ENCODE measurements around the gene MYO9B. TPM values are rescaled to one million over a fixed set of nuclear protein-coding genes. Genes with fewer than 3 reads are reported as not detected.
"Not testable (repeated sequence)": the region's sequence is repeated elsewhere in the genome, so short reads cannot be mapped to it uniquely, and the experiment has no call there.

MYO9B gene
- total RNA-seq, 1 donor from 2014 or later = 32.4 TPM

GRCh38 chr19:17079710-17080439 lies 4.3 kb downstream of the MYO9B start:
- ATAC-seq (ENCODE audit: poor library complexity) = peak; percentile 56
- peak; percentile 75 for DNase-seq
- intact Hi-C loops (cut with DNase I) = loop anchor here (5.0 kb wide), 1 partner anchor 57 kb away; no protein-coding TSS in a partner anchor

GRCh38 chr19:17080440-17080801 lies 4.8 kb downstream of the MYO9B start:
- ATAC-seq (ENCODE audit: poor library complexity) = no peak
- DNase-seq = no peak
- intact Hi-C loops (cut with DNase I) = no loop called here

GRCh38 chr19:17081672-17082630 lies 6.4 kb downstream of the MYO9B start:
- intact Hi-C loops (cut with DNase I) = no loop called here
- peak; percentile 70 for DNase-seq
- ATAC-seq (ENCODE audit: poor library complexity) = peak; percentile 20

- intact Hi-C loops (cut with DNase I) = no loop called here
- DNase-seq (no peak), ATAC-seq (ENCODE audit: poor library complexity) (no peak)
These were observed 10.5 kb downstream of the MYO9B start for GRCh38 chr19:17086120-17086519.

- ATAC-seq (ENCODE audit: poor library complexity) (no peak), DNase-seq (no peak)
- intact Hi-C loops (cut with DNase I) = no loop called here
These were observed 11.3 kb downstream of the MYO9B start for GRCh38 chr19:17086834-17087233.

GRCh38 chr19:17088552-17088951 lies 13.0 kb downstream of the MYO9B start:
- DNase-seq = no peak
- intact Hi-C loops (cut with DNase I) = no loop called here
- no peak for ATAC-seq (ENCODE audit: poor library complexity)

GRCh38 chr19:17090583-17090982 lies 15.0 kb downstream of the MYO9B start:
- intact Hi-C loops (cut with DNase I) = no loop called here
- DNase-seq (no peak), ATAC-seq (ENCODE audit: poor library complexity) (no peak)

GRCh38 chr19:17091758-17092333 lies 16.3 kb downstream of the MYO9B start:
- ATAC-seq (ENCODE audit: poor library complexity) (peak; percentile 38), DNase-seq (peak; percentile 80)

GRCh38 chr19:17092696-17093095 lies 17.1 kb downstream of the MYO9B start:
- intact Hi-C loops (cut with DNase I) = no loop called here
- ATAC-seq (ENCODE audit: poor library complexity) = no peak
- DNase-seq = no peak

More at GRCh38 chr19:17091758-17092333, 16.3 kb downstream of the MYO9B start:
- intact Hi-C loops (cut with DNase I) = no loop called here

- intact Hi-C loops (cut with DNase I); DNase-seq; ATAC-seq (ENCODE audit: poor library complexity): not testable (repeated sequence)
These were observed 19.1 kb downstream of the MYO9B start for GRCh38 chr19:17094694-17095093.

- DNase-seq = peak; percentile 66
These were observed 19.8 kb downstream of the MYO9B start for GRCh38 chr19:17095141-17095919.

GRCh38 chr19:17097593-17098126 lies 22.1 kb downstream of the MYO9B start:
- ATAC-seq (ENCODE audit: poor library complexity) = peak; percentile 66
- no peak for DNase-seq
- intact Hi-C loops (cut with DNase I) = no loop called here

More at GRCh38 chr19:17095141-17095919, 19.8 kb downstream of the MYO9B start:
- intact Hi-C loops (cut with DNase I) = no loop called here
- peak; percentile 71 for ATAC-seq (ENCODE audit: poor library complexity)

GRCh38 chr19:17098326-17098725 lies 22.7 kb downstream of the MYO9B start:
- ATAC-seq (ENCODE audit: poor library complexity) = no peak
- no peak for DNase-seq
- intact Hi-C loops (cut with DNase I) = no loop called here

GRCh38 chr19:17101686-17102628 lies 26.4 kb downstream of the MYO9B start:
- DNase-seq = no peak
- no peak for ATAC-seq (ENCODE audit: poor library complexity)
- intact Hi-C loops (cut with DNase I) = no loop called here

- DNase-seq = no peak
- intact Hi-C loops (cut with DNase I) = no loop called here
- no peak for ATAC-seq (ENCODE audit: poor library complexity)
These were observed 27.6 kb downstream of the MYO9B start for GRCh38 chr19:17103177-17103576.

GRCh38 chr19:17104679-17105078 lies 29.1 kb downstream of the MYO9B start:
- intact Hi-C loops (cut with DNase I) = no loop called here
- DNase-seq (no peak), ATAC-seq (ENCODE audit: poor library complexity) (no peak)

GRCh38 chr19:17105556-17105955 lies 30.0 kb downstream of the MYO9B start:
- intact Hi-C loops (cut with DNase I) = no loop called here
- ATAC-seq (ENCODE audit: poor library complexity) (no peak), DNase-seq (no peak)

All from Right ventricle myocardium superior (tissue), 1 donor.